Activated naive CD4-positive, alpha-beta T cell treated with anti-CD3 and anti-CD28 coated beads, Interleukin-2, amount 10 ng/mL, durations not matched to agents 7 days and 5 days (primary cell): ENCODE results near the gene KAZALD1.

Source experiments
- CTCF ChIA-PET: fragments of 350-600 bp; sonication (Branson Sonifier 250); formaldehyde crosslinking; loops from one replicate; lab custom pipeline; 2021; ENCODE audit warnings: antibody characterized with exemption; lab: Charles Lee
- DNase-seq: peaks from one replicate; pipeline ENCODE4 v3.0.0-alpha.2; 2020
- H3K27ac Mint-ChIP-seq: one replicate; pipeline ENCODE4 v1.8.0; 2021; ENCODE audit warnings: mild to moderate bottlenecking, moderate library complexity, mixed read lengths
- H3K27me3 Mint-ChIP-seq: one replicate; pipeline ENCODE4 v1.8.0; 2021; ENCODE audit warnings: mild to moderate bottlenecking, mixed read lengths
- H3K36me3 Mint-ChIP-seq: one replicate; pipeline ENCODE4 v1.8.0; 2021; ENCODE audit warnings: mixed read lengths
- H3K4me1 Mint-ChIP-seq: one replicate; pipeline ENCODE4 v1.8.0; 2021; ENCODE audit warnings: mixed read lengths
- H3K4me3 Mint-ChIP-seq: one replicate; pipeline ENCODE4 v1.8.0; 2021; ENCODE audit warnings: mild to moderate bottlenecking, moderate library complexity, mixed read lengths
- H3K9me3 Mint-ChIP-seq: one replicate; pipeline ENCODE4 v1.8.0; 2021; ENCODE audit warnings: mixed read lengths

KAZALD1 gene

DNA sequence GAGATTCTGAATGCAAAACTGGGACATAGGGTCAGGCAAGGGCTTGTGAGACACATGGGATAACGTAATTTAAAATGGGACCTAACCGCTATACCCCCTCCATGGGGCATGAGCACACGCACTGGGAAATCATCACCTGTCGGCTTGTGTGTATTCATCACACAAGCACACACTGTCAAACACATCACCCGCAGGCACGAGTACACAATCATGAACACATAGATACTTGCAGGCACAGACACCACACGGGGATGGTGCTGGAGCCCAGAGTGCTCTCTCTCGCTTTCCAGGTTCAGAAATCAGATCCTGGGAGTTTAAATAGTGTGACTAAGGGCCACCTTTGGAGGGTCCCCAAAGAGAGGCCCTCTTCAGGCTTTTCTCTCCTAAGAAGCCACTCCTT is 49.8 kb downstream of the KAZALD1 start:
- no peaks in the 10 kb centered on the region for H3K36me3 Mint-ChIP-seq
- no peak for DNase-seq
- no peaks in the 10 kb centered on the region for H3K9me3 Mint-ChIP-seq
- H3K27me3 Mint-ChIP-seq = peaks cover 81% of the 10 kb centered on the region
- no peaks in the 10 kb centered on the region for H3K4me1 Mint-ChIP-seq
- no peak overlapping the region for H3K27ac Mint-ChIP-seq
- no peak overlapping the region for H3K4me3 Mint-ChIP-seq
- CTCF ChIA-PET = no interaction called here

DNA sequence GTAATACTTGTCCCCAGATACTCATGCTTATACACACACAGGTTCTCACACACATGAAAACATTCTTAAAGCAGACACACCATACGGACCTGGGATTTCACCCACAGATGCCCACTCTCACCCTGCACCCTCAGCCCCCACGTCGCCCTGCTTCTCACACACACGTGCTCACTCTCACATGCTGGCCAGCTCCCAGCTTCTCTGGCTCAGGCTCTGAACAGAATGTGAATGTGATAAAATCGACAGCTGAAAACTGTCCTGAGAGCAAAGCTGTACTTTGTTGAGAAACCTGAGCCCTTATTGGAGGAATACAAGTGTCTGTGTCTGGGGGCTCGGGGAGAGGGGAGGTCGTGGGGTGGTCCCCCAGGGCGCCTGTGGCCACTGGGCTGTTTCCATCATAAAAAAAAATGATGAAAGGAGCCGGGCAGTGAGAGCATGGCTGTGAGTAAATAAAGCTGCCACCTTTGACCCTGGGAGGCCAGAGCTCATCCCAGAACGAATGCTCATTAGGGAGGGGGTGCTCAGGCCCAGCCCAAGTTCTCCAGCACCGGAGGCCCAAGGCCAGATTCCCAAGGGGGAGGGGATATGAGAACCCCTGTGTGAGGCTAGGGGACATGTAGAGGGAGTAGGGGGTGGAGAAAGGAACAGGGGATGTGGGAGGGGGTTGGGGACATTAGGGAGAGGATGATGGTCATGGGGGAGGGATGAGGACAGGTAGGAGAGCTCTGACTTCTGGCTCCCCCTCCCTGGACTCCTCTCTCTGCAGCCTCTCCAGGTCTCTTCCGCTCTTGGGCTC is 51.2 kb downstream of the KAZALD1 start:
- no peak overlapping the region for H3K4me3 Mint-ChIP-seq
- no peak for DNase-seq
- H3K27ac Mint-ChIP-seq = no peak overlapping the region
- H3K36me3 Mint-ChIP-seq = no peaks in the 10 kb centered on the region
- H3K9me3 Mint-ChIP-seq = no peaks in the 10 kb centered on the region
- CTCF ChIA-PET = interaction anchor here (0.7 kb wide), 1 partner anchor 29 kb away, joined by 3 read pairs; no protein-coding TSS in a partner anchor
- H3K27me3 Mint-ChIP-seq = peaks cover 77% of the 10 kb centered on the region
- H3K4me1 Mint-ChIP-seq = no peaks in the 10 kb centered on the region

DNA sequence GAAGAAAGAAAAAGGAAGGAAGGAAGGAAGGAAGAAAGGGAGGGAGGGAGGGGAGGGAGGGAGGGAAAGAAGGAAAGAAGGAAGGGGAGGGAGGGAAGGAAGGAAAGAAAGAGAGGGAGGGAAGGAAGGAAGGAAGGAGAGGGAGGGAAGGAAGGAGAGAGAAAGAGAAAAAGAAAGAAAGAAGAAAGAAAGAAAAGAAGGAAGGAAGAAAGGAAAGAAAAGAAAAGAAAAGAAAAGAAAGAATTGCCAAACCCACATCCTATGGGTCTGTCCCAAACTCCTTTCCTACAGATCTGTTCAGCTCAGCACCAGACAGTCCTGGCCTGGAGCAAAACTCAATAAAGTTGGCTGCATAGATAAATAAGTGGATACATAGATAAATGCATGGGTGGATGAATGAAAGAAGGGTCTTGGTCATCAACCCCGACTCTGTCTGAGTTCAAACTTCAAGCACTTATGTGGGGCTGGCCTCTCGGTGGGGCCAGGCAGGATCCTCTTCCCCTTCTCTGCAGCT is 52.2 kb downstream of the KAZALD1 start:
- no peak overlapping the region for H3K27ac Mint-ChIP-seq
- CTCF ChIA-PET = interaction anchor here (0.7 kb wide), 1 partner anchor 28 kb away, joined by 3 read pairs; no protein-coding TSS in a partner anchor

DNA sequence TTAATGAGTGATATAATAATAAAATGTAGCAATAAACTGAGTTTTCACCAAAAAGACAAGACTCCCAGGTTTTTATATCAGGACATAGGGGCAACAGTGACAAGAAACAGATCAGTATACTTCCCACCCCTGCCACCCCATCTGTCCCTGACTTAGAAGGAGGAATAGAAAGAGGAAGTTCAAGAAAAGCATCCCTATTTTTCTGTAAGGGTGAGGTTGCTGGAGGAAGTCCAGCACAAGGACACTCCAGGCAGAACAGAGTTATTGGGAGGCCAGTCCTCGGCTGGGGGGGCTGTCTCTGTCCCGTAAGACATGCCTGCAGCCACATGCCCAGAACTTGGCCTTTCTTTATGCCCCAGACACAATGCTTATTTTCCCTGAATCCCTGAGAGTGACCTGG is 52.9 kb downstream of the KAZALD1 start:
- Mint-ChIP-seq H3K4me3 (no peak overlapping the region), H3K9me3 (no peaks in the 10 kb centered on the region), H3K4me1 (no peaks in the 10 kb centered on the region), H3K27me3 (peaks cover 85% of the 10 kb centered on the region), H3K36me3 (no peaks in the 10 kb centered on the region), H3K27ac (no peak overlapping the region)
- CTCF ChIA-PET = interaction anchor here (2.5 kb wide), 1 partner anchor 27 kb away, joined by 8 read pairs; no protein-coding TSS in a partner anchor
- DNase-seq = no peak

More for the DNA sequence above, 52.2 kb downstream of the KAZALD1 start:
- H3K36me3 Mint-ChIP-seq = no peaks in the 10 kb centered on the region
- H3K9me3 Mint-ChIP-seq = no peaks in the 10 kb centered on the region
- H3K4me1 Mint-ChIP-seq = no peaks in the 10 kb centered on the region
- peaks cover 78% of the 10 kb centered on the region for H3K27me3 Mint-ChIP-seq
- H3K4me3 Mint-ChIP-seq = no peak overlapping the region
- no peak for DNase-seq
